BJ (cell line): ENCODE measurements around the gene SMTNL2. TPM values are rescaled to one million over a fixed set of nuclear protein-coding genes. Genes with fewer than 3 reads are reported as not detected.

ENCODE experiments used
- CTCF ChIA-PET: fragments of 350-600 bp; formaldehyde crosslinking; extraction: SDS; loops from one replicate; lab custom pipeline; 2021; ENCODE audit warnings: antibody characterized with exemption, inconsistent platforms; lab: Yijun Ruan, JAX
- POLR2A ChIA-PET: fragments of 300-600 bp; sonication (Branson Sonifier 250); formaldehyde crosslinking; extraction: SDS; loops from one replicate; lab custom pipeline; 2021; ENCODE audit warnings: antibody characterized with exemption; lab: Charles Lee
- DNase-seq: peaks from one replicate; pipeline ENCODE4 v3.0.0-alpha.2; 2011; ENCODE audit warnings: low read depth
- H3K27me3 ChIP-seq: 2 replicates; pipeline ENCODE4 v1.6.0; 2011; ENCODE audit warnings: low read length; ENCODE audit not compliant: control insufficient read depth, insufficient read depth
- H3K36me3 ChIP-seq: 2 replicates; pipeline ENCODE4 v1.5.1; 2011; ENCODE audit warnings: low read length; ENCODE audit not compliant: control insufficient read depth, insufficient read depth
- H3K4me3 ChIP-seq: 2 replicates; pipeline ENCODE4 v1.5.1; 2011; ENCODE audit warnings: low read depth, mild to moderate bottlenecking, control low read depth, low read length
- CTCF ChIP-seq: IDR thresholded peaks from 2 replicates; pipeline ENCODE4 v1.5.1; 2011; ENCODE audit warnings: low read depth, mild to moderate bottlenecking, control low read depth, inconsistent platforms, low read length, moderate library complexity; ENCODE audit not compliant: insufficient read depth
- polyA plus RNA-seq: library from polyadenylated mRNA; depleted of rRNA; stranded (reverse); fragments of >200 nt; gene quantifications from 2 replicates; pipeline ENCODE4 v1.2.3, GENCODE V29; 2011

The SMTNL2 gene
- polyA plus RNA-seq, 1 experiment: not detected

GRCh38 chr17:4558347-4558971 is 25.9 kb upstream of the SMTNL2 start:
- ChIA-PET POLR2A (no interaction called here), CTCF (interaction anchor here (3.6 kb wide), 1 partner anchor 8 kb away, joined by 43 read pairs; no protein-coding TSS in a partner anchor)
- no peak overlapping the region for H3K4me3 ChIP-seq
- H3K27me3 ChIP-seq: peaks cover 5% of the 10 kb centered on the region
- peaks cover 4% of the 10 kb centered on the region; the same call in 1 of the 2 replicates for H3K36me3 ChIP-seq
- DNase-seq: no peak
- TF ChIP-seq CTCF: no peak

GRCh38 chr17:4559139-4559791 is 25.1 kb upstream of the SMTNL2 start:
- no peak for DNase-seq
- Histone ChIP-seq H3K4me3 (no peak overlapping the region), H3K36me3 (no peaks in the 10 kb centered on the region), H3K27me3 (peaks cover 5% of the 10 kb centered on the region)
- ChIA-PET CTCF (no interaction called here), POLR2A (no interaction called here)
- no peak for TF ChIP-seq CTCF

GRCh38 chr17:4559966-4560365 is 24.4 kb upstream of the SMTNL2 start:
- ChIA-PET CTCF (interaction anchor here (0.7 to 1.1 kb wide), 3 partner anchors 16 to 54 kb away, joined by 3 to 4 read pairs (median 3); no protein-coding TSS in a partner anchor), POLR2A (no interaction called here)
- no peak for TF ChIP-seq CTCF
- DNase-seq: no peak
- Histone ChIP-seq H3K36me3 (no peaks in the 10 kb centered on the region), H3K4me3 (no peak overlapping the region), H3K27me3 (peaks cover 5% of the 10 kb centered on the region)

DNA sequence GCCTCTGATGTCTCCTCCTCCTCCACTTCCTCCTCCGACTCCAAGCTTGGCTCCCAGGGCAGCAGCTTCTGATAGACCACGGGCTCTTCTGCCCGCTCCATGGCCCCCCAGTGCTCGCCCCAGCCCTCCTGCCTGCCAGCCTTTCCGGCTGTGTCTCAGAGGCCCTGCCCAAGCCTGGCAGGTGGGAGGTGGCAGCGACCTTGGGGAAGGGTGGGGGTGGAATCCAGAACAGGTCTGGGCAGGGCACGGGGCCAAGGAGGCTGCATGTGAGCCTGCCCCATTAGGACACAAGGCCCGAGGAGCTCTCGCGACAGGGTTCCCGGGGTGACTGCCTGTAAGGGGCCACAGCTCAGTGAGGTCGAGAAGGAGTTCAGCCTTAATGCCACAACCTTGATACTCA is 23.9 kb upstream of the SMTNL2 start, which contains the start of gene GGT6:
TSS of gene GGT6 (minus strand) at position 157 of the 400 bp plus-strand sequence. CDS start at position 101, 56 bp downstream.
- DNase-seq: no peak
- CTCF ChIA-PET: interaction anchor here (0.7 to 1.1 kb wide), 3 partner anchors 16 to 54 kb away, joined by 3 to 4 read pairs (median 3); no protein-coding TSS in a partner anchor
- TF ChIP-seq CTCF: no peak
- Histone ChIP-seq H3K4me3 (no peak within 1 kb of the TSS), H3K27me3 (peaks cover 5% of the 10 kb centered on the region), H3K36me3 (no peaks in the 10 kb centered on the region)
- POLR2A ChIA-PET: no interaction called here

DNA sequence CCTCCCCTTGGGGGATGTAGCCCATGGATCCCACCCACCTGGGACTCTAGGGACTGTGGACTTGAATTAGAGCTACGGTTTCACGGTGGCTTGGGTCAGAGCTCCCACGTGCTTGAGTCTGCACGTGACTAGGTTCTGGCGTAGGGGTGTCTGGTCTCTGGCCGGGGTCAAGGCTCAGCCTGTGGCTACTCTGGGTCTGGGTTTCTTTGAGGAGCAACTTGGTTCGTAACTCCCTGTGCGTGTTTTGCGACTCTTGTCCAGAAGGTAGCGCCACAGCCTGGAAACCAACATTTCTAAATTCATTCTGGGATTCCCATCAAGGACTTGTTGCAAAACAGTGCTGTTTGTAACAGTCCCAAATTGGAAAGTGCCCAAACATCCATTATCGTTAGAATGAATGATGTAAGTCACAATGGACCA is 23.5 kb upstream of the SMTNL2 start:
- peak; percentile 8; the same call in 1 of the 2 replicates for TF ChIP-seq CTCF

More for the DNA sequence above, 23.5 kb upstream of the SMTNL2 start:
- no peak overlapping the region for H3K4me3 ChIP-seq
- no peak for DNase-seq
- peaks cover 5% of the 10 kb centered on the region for H3K27me3 ChIP-seq
- ChIA-PET POLR2A (no interaction called here), CTCF (interaction anchor here (0.7 to 1.1 kb wide), 4 partner anchors 17 to 329 kb away, joined by 3 to 4 read pairs (median 3); no protein-coding TSS in a partner anchor)
- no peaks in the 10 kb centered on the region for H3K36me3 ChIP-seq
